LNCAP (cell line): Measurements from ENCODE around the gene ACTL6B.

ENCODE experiments used
- TF ChIP-seq, protein P1 (sequence below): fragments of 450-650 bp; IDR thresholded peaks from 2 replicates; pipeline ENCODE4 v1.5.1; 2017; ENCODE audit warnings: mild to moderate bottlenecking

Gene ACTL6B

GRCh38 chr7:100691676-100692577, 35.7 kb upstream of the ACTL6B start:
- TF ChIP-seq, protein P1, sequence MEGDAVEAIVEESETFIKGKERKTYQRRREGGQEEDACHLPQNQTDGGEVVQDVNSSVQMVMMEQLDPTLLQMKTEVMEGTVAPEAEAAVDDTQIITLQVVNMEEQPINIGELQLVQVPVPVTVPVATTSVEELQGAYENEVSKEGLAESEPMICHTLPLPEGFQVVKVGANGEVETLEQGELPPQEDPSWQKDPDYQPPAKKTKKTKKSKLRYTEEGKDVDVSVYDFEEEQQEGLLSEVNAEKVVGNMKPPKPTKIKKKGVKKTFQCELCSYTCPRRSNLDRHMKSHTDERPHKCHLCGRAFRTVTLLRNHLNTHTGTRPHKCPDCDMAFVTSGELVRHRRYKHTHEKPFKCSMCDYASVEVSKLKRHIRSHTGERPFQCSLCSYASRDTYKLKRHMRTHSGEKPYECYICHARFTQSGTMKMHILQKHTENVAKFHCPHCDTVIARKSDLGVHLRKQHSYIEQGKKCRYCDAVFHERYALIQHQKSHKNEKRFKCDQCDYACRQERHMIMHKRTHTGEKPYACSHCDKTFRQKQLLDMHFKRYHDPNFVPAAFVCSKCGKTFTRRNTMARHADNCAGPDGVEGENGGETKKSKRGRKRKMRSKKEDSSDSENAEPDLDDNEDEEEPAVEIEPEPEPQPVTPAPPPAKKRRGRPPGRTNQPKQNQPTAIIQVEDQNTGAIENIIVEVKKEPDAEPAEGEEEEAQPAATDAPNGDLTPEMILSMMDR = peak; percentile 97

DNA sequence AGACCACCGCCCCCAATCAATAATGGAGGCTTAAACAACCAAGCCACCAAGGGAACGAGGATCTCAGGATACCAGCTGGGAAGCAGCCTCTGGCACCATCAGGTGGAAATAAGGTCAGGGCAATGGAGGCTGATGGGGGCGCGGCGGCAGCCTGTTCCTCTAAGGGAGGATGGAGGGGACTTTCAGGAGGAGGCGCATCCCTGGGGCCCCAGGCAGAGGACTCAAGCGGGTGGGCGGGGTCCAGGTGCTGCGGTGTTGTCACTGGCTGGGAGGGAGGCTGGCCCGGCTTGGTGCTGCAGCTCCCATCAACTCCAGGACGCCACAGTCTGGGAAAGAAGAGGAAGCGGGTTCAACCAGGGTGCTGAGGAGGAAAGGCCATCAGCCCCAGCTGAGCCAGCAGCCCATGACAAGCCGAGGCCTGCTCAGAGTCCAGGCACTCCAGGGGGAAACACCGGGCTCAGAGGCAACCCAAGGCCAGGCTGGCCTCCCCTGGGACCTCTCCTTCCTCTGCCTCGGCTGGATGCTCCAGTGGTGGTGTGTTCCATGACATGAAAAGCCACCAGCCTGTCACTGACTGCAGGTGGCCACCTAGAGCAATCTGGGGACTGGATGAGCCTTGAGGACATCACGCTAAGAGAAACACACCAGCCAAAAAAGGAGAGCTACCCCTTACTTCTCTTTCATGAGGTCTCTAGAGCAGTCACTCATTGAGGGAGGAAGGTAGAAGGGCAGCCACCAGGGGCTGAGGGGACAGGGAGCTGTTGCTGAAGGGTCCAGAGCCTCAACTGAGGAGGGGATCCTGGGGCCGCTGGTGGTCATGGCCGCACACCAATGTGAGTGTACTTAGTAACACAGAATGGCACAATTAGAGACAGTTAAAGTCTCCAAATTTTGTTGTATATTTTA, 33.2 kb upstream of the ACTL6B start:
- TF ChIP-seq, protein P1 = no peak

DNA sequence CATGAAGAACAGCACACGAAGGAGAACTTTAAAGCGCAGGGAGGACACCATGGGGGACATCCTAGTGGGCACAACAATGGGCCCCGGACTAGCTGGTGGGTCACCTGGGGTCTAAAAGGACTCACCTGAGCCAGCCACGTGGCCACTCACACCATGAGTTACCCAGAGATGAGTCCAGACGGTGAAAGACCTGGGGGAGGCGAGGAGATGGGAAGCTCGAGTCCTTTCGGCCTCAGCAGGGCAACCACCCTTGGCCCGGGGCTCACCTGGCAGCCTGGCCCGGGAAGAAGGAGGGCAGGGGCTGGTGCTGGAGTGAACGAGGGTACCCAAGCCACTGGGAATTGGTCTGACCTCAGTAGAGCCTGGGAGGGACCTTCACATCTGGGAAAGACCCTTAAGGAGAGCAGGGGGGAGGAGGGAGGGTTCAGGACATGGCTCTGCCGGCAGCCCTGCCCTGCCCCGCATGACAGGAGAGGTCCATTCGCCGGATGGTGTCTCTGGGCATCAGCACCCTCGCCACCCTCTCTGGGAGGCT, 32.1 kb upstream of the ACTL6B start:
- TF ChIP-seq, protein P1 = no peak

DNA sequence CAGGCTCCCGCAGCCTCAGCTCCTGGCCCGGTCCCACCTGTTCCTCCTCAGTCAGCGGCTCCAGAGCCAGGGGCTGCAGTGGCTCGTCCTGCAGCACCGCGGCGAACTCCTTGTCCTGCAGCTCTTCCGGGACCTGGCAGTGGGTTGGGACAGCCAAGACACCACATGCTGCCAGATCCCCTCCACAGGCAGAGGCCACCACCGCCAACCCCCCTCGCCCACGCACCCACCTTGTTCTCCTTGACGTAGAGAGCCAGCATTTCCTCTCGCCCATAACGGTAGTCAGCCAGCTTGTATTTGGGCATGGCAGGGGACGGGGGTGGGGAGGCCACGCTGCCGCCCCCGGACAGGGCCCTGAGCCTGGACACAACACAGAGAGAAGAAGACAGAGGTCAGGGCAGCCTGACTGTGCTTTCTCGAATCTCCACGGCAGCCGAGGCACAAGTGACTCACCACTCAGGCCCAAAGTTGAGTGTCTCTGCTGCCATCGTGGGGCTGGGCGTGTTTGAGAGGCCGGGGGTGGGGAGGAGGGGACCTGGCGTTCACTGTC, 31.6 kb upstream of the ACTL6B start:
- TF ChIP-seq, protein P1 = no peak

- TF ChIP-seq, protein P1 = no peak
Observed at GRCh38 chr7:100687261-100687660, 31.0 kb upstream of the ACTL6B start.

GRCh38 chr7:100686822-100687211, 30.6 kb upstream of the ACTL6B start:
- TF ChIP-seq, protein P1 = no peak

DNA sequence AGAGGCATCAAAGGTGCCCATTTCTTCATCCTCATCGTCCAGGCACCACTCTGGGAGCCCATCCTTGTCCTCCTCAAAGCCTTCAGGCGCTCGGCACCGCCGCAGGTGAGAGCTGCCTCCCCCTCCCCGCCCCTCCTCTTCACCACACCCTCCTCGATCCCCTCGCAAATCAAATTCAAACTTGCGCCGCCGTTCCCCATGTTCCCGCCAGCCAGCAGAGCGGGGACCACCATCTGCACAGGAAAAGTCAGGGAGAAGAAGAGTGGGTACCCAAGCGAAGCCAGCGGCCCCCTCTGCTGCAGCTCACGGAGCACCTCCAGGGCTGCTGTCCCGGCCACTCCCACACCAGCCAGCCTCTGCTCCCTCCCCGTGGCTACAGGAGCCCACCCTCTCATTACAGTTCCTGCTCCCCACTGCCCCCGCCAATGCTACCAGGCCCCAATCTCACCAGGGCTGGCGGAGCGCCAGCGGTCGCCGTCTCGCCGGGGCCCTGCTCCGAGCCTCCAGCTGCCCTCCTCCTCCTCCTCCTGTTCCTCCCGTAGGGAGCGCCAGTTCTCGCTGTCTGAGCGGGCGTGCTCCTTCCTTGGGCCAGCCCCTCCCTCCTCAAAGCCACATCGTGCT, 30.1 kb upstream of the ACTL6B start:
- TF ChIP-seq, protein P1 = no peak
